SHP77 treated with DMSO at 0.1 percent for 48 hours (cell line): ENCODE results near the gene PPP6R1.
"Not testable (repeated sequence)": the region's sequence is repeated elsewhere in the genome, so short reads cannot be mapped to it uniquely, and the experiment has no call there.

ENCODE experiments used
- DNase-seq: peaks from one replicate; lab custom pipeline; 2025; lab: John Stamatoyannopoulos, UW

Gene PPP6R1

DNA sequence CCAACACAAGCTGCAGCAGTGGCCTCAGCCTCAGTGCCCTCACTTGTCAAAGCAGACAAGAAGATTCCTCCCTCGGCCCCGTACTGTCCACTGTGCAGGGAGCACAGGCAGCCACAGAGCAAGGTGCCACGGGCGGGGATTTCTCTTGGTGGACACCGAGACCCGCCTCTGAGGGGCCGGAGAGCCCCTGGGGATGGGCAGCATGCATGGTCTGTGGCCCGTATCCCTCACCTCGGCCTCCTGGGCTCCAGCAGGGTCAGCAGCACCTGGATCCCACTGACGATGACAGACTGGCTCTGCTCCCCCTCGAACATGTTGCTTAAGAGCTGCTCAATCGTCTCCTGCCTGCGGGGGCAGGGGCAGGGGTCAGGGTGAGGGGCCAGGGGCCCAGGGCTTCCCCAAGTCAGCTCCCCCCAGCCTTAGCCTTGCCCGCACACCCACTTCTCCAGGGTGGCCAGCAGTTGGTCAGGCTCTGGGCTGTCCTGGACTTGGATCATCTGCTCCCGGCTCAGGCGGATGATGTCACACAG, 16.8 kb downstream of the PPP6R1 start:
- DNase-seq: no peak

DNA sequence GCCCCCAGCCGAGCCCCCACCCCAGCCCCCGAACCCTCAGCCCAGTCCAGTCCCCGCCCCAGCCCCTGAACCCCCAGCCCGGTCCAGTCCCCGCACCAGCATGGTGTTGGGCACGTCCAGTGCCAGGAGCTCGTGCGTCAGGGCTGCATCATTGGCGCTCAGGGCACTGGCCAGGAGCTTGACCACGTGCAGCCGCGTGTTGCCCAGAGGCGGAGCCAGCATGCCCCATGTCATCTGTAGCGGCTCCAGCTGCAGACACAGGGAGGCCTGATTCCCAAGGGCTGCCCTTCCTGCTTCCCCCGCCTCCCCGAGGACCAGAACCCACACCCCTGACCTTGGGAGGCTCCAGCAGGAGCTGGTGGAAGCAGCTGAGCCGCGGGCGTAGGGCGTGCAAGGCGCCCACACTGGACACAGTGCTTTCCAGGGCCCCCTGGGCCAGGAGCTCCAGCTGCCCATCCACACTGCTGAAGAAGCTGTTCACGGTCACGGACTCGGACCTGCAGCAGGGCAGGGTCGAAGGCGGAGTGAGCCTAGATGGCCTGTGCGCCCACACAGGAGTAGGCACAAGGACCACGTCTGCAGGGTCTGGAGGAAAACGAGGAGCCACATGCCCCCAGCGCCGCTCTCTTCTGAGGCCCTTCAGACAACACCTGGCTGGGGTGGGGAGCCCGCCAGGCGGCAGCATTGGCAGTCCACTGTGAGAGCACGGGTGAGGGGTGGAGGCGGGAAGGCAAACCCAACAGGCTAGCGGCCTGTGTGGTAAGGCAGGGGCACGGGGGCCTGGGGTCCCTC, 17.5 kb downstream of the PPP6R1 start:
- no peak for DNase-seq

DNA sequence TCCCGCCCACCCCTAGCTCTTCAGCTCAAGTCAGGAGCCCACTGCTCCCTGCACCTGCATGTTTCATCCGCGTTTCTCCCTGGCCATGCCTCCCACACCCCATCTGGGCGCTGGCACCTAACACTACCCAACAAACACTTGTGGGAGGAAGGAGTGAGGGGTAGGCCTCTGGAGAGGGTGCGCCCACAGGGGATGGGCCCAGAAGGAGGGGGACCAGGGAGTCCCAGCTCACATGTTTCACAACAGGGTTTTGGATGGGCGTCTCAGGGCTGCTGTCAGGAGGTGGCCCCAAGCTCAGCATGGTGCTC, 18.1 kb downstream of the PPP6R1 start:
- no peak for DNase-seq

DNA sequence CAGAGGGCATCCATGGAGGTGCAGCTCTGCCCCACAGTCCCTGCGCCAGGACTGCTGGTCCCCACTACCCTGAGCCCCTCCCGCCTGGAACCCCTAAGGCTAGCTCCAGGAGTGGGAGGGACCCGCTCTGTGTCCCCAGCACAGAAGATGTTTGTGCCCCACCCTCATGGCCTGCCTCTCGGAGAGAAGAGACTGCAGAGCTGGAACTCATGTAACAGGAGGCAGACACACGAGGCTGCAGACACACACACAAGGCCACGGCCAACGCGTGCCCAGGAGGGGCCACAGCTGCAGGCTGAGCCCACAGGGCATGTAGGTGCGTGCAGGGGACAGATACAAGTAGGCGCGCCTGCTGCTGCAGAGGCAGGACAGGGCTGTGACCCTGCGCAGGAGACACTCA, 19.8 kb downstream of the PPP6R1 start:
- no peak for DNase-seq

DNA sequence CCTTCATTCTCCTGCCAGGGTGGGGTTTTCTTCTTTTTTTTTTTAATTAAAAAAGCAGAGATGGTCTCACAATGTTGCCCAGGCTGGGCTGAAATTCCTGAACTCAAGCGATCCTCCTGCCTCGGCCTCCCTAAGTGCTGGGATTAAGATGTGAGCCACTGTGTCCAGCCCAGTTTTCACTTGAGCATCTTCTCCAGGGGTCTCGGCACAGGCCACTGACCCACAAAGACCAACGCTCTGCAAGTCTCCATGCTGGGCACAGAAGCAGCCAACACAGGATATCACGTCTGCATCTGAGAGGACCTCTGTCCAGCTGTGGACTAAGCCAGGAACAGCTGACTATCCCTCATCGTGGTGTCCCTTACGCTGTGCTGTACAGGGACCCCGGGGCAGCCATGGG, 20.8 kb downstream of the PPP6R1 start:
- DNase-seq: no peak

DNA sequence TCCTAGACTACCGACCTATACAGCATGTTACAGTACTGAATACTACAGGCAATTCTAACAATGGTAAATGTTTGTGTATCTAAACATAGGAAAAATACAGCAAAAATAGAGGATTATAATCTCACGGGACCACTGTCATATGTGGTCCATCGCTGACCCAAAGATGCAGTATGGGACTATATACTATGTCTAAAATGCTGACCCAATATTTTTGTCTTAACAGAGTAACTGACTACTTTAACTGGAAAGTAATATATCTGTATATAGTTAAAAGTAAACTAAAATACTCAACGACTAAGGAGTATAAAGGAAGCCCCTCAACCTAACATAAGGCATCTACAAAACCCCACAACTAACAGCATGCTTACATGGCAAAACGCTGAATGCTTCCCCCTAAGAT, 25.8 kb downstream of the PPP6R1 start:
- DNase-seq: no peak

DNA sequence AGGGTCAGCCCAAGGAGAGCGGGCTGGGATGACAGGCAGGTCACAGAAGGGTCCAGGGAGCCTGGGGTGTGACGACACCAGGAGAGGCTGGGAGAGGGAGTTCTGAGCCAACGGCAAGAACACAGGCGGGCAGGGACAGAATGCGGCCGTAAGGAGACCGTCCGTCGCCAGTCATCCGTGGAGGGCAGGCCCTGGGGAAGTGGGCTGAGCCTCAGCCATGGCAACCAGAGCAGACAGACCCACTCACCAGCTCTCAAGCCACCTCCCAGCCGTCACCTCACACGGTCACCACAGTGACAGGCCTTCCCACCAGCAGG, 26.6 kb downstream of the PPP6R1 start:
- no peak for DNase-seq

DNA sequence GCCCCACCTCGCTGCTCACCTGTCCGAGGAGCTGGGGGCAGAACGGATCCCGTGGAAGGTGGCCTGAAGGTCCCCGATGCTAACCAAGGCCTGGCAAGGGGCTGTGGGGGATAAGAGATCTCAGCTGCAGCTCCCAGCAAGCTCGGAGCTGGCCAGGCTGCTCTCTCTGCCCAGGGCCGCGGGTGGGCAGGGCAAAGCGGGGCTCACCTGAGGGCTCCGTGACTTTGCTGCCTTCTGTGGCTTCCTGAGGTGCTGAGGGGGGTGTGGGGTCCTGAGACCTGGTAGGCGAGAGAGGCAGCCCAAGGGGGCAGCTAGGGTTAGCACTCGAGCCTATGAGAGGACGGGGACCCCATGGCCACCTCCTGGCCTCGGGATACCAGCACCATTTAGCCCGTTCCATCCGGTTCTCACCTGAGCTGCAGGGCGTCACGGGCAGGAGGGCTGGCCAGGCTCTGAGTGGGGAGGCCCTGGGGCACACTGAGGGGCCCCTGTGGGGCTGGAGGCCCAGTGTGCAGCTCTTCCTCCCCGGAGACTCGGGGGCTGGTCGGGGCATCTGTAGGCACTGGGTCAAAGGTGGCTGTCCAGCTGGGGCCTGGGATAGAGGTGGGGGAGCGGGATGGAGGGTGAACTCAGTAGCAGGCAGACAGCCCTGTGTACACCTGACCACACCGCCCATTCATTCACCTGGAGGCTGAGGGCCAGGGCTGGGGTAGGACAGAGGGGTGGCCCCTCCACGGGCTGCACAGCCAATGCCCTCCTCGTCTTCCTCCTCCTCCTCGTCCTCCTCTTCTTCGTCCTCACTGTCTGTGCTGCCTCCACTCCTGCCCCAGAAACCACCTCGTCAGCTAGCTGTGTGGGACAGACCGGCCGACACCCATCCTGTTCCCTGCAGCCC, 27.2 kb downstream of the PPP6R1 start:
- DNase-seq: no peak

DNA sequence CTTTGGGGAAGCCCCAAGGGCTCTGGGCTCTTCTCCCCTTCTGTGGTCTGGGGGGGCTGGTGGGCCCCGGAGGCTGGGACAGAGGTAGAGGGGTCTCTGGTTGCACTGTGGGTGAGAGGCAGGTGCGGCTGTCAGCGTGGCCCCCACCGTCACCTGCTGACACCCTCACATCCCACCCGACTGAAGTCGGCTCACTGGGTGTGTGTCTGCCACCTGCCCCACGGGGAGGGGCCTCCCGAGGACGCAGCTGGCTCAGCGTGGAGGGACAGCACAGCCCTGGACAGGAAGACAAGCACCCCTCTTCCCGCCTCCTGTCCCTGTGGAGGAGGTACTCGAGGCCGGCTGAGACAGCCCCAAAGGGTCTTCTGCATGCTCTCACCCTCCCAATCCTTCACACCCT, 28.0 kb downstream of the PPP6R1 start:
- no peak for DNase-seq

DNA sequence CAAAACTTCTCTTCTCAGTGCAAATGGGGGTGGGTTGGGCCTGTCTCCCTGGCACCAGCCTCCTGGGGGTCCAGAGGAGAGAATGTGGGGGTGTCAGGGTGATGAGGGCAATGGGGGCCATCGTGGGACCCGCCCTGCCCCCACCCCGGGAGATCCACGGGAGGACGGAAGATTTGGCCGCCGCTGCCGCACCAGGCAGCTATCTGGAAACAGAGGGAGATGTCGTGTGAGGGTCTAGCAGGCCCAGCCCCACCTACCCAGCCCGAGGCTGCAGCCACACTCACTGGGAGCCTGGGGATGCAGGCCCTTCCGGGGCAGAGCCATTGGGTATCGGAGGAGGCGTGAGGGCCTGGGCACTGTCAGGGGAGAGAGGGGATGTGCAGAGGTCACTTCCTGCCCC, 28.5 kb downstream of the PPP6R1 start:
- DNase-seq: no peak

DNA sequence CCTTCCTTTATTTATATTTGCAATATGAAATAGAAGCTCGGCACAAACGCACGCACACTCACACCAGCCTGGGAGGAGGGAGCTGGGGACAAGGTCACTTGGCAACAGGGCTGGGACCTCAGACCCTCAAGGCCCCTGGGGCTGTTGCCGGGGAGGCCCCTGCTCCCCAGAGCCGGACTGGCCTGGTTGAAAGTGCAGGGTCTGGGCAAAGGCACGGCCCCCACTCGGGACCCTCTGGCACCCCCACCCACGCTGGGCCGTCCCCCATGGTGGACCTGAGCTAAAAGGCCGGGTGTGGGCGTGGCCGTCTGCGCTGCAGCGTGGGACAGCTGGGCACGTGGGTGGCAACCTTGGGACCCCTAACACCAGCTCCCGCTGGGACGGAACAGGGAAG, 29.0 kb downstream of the PPP6R1 start:
- no peak for DNase-seq

DNA sequence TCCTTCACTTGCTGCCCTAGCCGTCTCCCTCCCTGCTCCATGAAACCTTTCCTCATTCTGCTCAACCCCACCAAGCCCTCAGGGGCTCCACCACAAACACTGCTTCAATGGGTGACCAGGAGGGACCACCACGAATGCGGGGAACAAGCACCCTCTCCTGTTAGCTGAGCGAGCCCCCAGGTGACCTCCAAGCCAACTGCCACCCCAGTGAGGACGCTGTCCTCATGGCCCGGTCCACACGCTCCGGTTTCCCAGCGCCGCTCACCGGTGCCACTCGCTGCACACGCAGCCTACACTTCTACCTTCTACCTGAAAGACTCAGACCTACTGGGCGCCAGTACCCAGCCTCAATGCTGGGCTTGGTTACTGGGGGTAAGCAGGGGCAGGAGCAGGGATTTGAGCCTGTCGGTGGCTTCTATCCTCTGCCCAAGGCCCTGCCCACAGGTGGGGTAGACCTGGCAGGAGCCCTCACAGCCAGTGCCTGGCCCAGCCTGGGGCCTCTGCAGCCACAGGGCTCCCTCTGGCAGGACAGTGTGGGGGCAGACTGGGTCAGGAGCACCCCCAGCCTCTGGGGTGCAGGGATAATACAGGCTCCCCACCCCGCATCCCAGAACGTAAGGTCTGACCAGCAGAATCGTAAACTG, 29.6 kb downstream of the PPP6R1 start:
- DNase-seq: no peak

DNA sequence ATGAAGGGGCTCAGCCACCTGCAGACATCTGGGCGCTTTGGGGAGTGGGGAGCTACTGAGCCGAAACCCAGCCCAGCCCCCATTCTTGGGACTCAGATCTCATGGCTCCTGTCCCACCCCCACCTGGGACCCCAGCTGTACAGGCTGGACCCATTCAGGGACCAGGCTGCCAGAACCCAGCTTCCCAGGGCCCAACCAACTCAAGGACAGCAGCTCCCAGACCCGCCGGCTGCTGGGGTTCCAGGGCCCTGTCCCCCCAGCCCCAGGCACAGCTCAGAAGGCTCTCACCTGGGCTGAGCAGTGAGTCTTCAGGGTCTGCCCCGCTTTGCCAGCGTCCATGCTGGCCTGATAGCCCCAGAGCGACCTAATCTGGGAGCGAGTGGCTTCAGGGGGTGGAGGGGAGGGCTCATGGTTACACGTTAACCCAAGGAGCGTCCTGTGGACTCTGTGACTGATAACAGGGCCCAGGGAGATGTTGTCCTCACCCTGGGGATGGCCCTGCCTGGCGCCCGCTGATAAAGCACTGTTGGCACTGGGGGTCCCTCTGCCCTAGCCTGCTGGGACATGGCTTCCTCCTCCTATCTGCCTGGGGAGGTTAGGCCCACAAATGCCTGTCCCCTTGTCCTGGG, 30.3 kb downstream of the PPP6R1 start, which contains the start of gene TMEM86B:
TMEM86B (minus strand) TSS at position 361 of the 629 bp plus-strand sequence; CDS start at position 339, 22 bp downstream.
- no peak for DNase-seq

DNA sequence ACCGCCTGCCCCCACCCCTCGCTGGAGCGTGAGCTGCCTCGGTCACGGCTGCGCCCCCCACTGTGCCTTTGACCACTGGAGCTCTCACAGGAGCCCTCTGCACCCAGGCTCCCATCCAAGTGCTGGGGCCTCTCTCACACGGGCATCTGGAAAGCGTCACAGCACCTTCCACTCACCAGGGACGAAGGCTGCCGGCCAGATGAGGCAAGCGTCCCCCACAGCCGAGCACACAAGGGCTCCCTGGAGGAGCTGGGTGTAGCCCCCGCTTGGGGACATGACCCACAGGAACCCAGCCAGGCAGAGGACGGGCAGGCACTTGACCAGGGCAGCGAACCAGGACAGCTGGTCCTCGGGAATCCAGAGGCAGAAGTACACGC, 30.8 kb downstream of the PPP6R1 start:
- no peak for DNase-seq

DNA sequence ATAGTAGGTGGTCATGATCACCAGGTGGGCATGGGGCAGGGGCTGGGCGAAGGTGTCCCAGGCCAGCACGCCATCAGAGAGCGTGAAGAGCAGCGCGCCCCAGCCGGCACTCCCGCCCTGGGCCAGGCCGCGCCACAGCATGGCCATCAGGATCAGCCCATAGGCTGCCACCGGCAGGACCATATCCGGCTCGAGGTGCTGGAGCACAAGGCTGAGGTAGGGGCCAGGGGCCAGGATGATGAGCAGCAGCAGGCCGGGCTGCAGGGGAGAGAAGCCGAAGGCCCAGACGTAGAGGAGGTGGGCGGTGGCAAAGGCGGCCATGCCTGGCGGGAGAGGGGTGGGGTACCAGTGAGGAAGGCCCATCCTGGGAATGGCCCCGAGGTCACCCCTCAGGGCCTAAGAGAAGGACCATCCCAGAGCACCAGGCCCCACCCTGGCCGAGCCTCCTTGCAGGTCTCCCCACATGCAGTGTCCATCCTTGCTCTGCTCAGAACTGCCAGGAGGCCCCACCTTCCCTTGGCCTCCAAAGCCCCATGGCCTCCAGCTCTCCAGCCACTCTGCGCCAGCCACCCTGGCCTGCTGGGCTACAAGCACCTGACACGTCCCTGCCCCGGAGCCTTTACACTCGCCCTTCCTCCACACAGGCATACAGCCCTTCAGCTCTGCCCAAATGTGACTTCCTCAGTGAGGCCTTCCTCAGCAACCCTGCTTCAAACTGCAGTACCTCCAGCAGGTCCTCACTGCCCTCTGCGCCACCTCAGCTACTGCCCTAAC, 31.4 kb downstream of the PPP6R1 start:
- no peak for DNase-seq

DNA sequence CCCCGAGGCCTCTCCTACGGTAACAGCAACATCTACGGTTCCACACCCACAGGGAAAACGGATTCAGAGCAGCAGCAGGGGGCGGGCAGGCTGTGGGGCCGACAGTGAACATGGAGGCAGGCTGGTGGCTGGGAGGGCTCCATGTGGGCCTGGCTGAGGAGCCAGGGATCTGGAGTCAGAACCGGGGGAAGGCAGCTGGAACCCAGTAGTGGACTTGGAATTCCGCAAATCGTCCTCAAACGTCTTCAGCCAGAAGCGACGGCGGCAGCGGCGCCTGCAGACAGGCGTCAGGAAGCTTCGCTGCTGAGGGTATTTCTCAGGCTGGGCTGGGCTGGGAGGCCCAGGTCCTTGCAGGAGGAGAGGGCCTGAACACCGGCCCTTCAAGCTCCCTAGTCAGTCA, 32.0 kb downstream of the PPP6R1 start:
- DNase-seq: no peak

DNA sequence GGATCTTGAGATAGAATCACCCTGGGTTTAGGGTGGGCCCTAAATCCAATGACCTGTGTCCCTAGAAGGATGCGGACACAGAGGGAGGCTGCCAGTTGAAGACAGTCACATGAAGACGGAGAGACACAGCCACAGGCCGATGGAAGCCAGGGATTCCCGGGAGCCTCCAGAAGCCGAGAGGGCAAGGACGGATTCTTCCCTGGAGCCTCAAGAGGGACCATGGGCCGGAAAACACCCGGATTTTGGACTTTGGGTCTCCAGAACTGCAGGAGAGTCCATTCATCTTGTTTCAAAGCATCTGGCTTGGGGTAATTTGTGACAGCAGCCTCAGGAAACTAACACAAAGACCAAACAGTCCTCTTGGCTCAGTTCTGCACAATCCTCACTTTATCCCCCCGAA, 32.5 kb downstream of the PPP6R1 start:
- no peak for DNase-seq

DNA sequence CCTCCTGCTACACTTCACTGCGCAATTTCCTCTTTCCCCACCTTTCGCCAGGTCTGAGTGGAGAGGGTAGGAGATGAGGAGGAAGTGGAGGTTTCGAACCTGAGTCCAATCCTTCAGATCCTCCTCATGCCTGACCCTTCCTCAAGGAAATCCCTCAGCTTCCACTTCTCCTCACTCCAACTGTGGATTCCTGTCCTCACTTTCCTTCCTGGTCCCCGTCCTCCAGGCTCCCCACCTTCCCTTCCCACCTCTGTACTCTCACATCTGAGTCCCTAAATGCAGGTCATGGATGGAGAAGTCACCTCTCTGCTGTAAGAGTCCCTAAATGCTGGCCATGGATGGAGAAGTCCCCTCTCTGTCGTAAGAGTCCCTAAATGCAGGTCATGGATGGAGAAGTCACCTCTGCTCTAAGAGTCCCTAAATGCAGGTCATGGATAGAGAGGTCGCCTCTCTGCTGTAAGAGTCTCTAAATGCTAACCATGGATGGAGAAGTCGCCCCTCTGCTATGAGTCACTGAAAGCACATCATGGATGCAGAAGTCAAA, 33.3 kb downstream of the PPP6R1 start:
- no peak for DNase-seq

DNA sequence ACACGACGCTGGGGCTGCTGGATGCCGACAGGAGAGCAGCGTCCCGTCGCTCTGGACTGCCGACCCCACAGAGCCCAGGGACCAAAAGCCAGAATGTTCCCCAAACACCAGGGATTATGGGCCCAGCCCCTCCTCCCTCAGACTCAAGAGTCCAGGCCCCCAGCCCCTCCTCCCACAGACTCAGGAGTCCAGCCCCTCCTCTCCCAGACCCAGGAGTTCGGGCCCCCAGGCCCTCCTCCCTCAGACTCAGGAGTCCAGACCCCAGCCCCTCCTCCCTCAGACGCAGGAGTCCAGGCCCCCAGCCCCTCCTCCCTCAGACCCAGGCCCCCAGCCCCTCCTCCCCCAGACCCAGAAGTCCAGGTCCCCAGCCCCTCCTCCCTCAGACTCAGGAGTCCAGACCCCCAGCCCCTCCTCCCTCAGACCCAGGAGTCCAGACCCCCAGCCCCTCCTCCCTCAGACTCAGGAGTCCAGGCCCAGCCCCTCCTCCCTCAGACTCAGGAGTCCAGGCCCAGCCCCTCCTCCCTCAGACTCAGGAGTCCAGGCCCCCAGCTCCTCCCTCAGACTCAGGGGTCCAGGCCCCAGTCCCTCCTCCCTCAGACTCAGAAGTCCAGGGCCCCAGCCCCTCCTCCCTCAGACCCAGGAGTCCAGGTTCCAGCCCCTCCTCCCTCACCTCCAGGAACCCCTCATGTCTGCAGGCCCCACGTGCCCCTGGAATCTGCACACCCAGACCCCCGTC, 34.0 kb downstream of the PPP6R1 start:
- DNase-seq: not testable (repeated sequence)

DNA sequence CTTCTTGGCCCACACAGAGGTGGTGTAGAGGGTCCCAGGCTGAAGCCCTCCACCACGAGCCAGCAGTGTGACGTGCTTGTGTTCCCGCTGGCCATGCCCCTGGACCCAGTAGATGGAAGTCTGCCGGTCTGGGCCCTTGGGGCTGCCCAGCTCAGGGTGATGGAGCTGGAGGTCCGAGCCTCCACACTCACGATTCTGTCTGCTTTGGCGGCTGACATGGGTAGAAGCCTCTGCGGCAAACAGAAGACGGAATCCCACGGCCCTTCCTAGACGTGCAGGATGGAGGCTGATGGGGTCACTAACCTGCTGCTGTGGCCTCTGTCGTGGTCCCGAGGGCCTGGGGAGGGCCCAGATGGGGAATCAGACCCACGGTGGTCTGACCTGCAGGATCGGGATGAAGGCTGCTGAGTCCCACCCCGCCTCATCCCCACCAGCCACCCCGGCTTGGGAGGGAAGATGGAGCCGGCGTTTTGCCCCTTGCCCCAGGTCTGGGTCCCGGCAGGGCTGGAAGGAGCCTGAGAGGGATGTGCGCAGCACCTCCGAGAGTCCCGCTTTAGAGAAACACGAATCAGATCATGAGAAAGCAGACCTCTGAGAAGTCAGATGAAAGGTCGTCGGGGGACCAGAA, 34.7 kb downstream of the PPP6R1 start:
- no peak for DNase-seq
